ENCODE measurements around the gene MON2. TPM values are rescaled to one million over a fixed set of nuclear protein-coding genes. Genes with fewer than 3 reads are reported as not detected.
A peak's percentile ranks its signal among the peaks of the same experiment; 100 is the strongest.

MON2 gene
- total and polyA plus RNA-seq, 3 experiments from 2014 or later = 15.8 to 29.7 (median 27.9) TPM

DNA sequence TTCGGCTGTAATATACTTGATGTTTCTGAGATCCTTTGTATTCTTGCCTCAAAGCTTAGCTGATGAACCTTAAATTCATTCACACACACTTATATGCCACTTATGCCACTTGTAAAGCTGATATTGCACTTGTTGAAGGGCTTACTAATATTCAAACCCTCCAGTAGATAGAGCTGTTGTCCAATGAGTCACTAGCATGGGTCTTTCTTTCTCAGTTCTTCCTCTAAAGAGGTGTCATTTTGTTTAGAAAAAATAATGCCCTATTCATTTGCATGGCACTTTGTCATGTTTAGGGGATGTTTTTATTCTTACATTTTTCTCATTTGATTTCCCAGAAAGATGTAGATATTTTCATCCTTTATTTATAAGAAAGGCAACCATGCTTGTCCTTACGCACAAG lies 56.4 kb downstream of the MON2 start:
- Histone ChIP-seq H3K4me1 (ENCODE audit: insufficient read depth, low read length) (peaks cover under 1% of the 10 kb centered on the region), H3K4me3 (ENCODE audit: low read length) (no peak overlapping the region), H3K36me3 (ENCODE audit: insufficient read depth, low read length) (peaks cover 2% of the 10 kb centered on the region), H3K9me3 (ENCODE audit: low read length) (no peaks in the 10 kb centered on the region), H3K27me3 (ENCODE audit: insufficient read depth, low read length, poor library complexity, severe bottlenecking) (no peaks in the 10 kb centered on the region), H3K27ac (ENCODE audit: low read depth, low read length) (no peak overlapping the region)
- peaks cover 7 to 19% (median 16%) of the 10 kb centered on the region in 3 donors for H3K4me1 Mint-ChIP-seq
- peaks cover 0 to 52% (median 7%) of the 10 kb centered on the region in 3 donors for H3K36me3 Mint-ChIP-seq
- ChIA-PET CTCF (no interaction called here), POLR2A (no interaction called here)
- H3K27ac Mint-ChIP-seq = peak overlapping the region in 2 of 8 donors; percentile 35 to 44
- H3K4me3 Mint-ChIP-seq = no peak overlapping the region
- H3K27me3 Mint-ChIP-seq = no peaks in the 10 kb centered on the region
- DNase-seq = no peak
- no peaks in the 10 kb centered on the region for H3K9me3 Mint-ChIP-seq

DNA sequence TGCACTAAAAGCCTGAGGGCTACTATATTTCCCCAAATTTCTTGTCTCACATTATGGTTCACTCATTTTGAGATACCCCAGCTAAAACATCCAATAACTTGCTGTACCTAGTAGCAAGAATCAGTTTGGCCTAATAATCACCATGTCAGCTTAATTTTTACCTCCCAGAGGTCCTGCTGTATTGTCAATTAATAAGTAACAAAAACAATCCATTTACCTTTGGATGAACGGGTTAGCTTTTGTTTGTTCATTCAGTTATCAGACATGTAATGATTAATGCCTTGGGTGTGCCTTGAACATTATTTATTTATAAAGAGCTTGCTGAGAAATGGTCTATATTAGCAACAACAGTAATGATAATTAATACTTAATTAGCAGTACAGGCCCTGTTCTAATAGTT lies 57.0 kb downstream of the MON2 start:
- Mint-ChIP-seq H3K9me3 (no peaks in the 10 kb centered on the region), H3K27ac (peak overlapping the region in 2 of 8 donors; percentile 27 to 66), H3K4me1 (peaks cover 7 to 19% (median 17%) of the 10 kb centered on the region in 3 donors), H3K27me3 (no peaks in the 10 kb centered on the region), H3K4me3 (no peak overlapping the region), H3K36me3 (peaks cover 0 to 51% (median 4%) of the 10 kb centered on the region in 3 donors)
- CTCF ChIA-PET = no interaction called here
- Histone ChIP-seq H3K4me1 (ENCODE audit: insufficient read depth, low read length) (no peaks in the 10 kb centered on the region), H3K27me3 (ENCODE audit: insufficient read depth, low read length, poor library complexity, severe bottlenecking) (no peaks in the 10 kb centered on the region), H3K27ac (ENCODE audit: low read depth, low read length) (no peak overlapping the region), H3K9me3 (ENCODE audit: low read length) (no peaks in the 10 kb centered on the region), H3K36me3 (ENCODE audit: insufficient read depth, low read length) (peaks cover 4% of the 10 kb centered on the region), H3K4me3 (ENCODE audit: low read length) (no peak overlapping the region)
- no peak for DNase-seq
- POLR2A ChIA-PET = no interaction called here

DNA sequence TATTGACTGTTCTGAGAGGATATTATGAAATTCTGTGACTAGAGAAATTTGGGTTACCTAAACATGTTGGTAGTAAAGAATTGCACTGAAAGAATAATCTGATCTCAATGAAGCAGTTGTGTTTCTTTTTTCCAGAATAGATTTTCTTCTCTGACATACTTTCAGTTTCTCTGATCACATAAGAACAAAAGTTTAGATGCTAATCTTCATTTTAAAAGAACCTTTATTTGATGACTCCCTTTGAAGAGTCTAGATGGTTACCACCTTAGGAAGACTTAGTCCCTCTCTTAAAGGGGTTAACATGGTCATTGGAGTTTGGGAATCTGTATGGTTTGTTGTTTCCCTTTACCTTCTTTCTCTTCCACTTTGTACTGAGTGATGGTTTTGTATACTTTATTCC lies 58.6 kb downstream of the MON2 start:
- Mint-ChIP-seq H3K9me3 (no peaks in the 10 kb centered on the region), H3K27me3 (no peaks in the 10 kb centered on the region), H3K36me3 (peaks cover 0 to 49% (median 2%) of the 10 kb centered on the region in 3 donors), H3K4me1 (peaks cover 8 to 21% (median 19%) of the 10 kb centered on the region in 3 donors), H3K27ac (peak overlapping the region in 5 of 8 donors; percentile 38 to 76 (median 44)), H3K4me3 (no peak overlapping the region)
- no peaks in the 10 kb centered on the region for H3K4me1 ChIP-seq (ENCODE audit: insufficient read depth, low read length)
- POLR2A ChIA-PET = no interaction called here
- no peak overlapping the region for H3K27ac ChIP-seq (ENCODE audit: low read depth, low read length)
- H3K36me3 ChIP-seq (ENCODE audit: insufficient read depth, low read length) = peaks cover 4% of the 10 kb centered on the region
- H3K9me3 ChIP-seq (ENCODE audit: low read length) = no peaks in the 10 kb centered on the region
- no peak for DNase-seq
- H3K27me3 ChIP-seq (ENCODE audit: insufficient read depth, low read length, poor library complexity, severe bottlenecking) = no peaks in the 10 kb centered on the region
- H3K4me3 ChIP-seq (ENCODE audit: low read length) = no peak overlapping the region
- CTCF ChIA-PET = no interaction called here

DNA sequence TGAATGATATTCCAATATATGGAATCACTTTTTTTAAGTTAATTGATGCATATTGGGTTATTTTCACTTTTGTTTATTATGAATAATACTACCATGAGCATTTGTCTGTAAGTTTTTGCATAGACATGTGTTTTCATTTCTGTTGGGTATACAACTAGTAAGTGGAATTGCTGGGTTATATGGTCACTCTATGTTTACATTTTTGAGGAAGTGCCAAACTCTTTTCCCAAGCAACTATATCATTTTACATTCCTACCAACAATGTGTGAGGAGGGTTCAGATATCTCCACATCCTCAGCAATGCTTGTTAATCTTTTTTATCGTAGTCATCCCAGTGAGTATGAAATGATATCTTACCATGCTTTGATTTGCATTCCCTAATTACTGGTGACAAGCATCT lies 64.0 kb downstream of the MON2 start:
- no peaks in the 10 kb centered on the region for H3K9me3 Mint-ChIP-seq

DNA sequence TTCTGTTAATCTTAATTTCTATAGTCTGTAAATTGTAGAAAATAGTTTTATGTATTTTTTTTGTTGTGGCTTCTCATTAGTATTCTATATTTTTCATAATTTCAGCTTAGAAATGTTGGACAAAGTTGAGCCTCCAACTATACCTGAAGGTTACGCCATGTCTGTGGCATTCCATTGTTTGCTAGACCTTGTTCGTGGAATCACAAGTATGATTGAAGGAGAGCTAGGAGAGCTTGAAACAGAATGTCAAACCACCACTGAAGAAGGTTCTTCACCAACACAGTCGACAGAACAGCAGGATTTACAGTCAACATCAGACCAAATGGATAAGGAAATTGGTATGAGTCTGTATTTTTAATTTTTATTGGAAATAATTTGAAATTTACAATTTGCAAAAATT lies 65.7 kb downstream of the MON2 start:
- no peaks in the 10 kb centered on the region for H3K9me3 ChIP-seq (ENCODE audit: low read length)
- peaks cover 15% of the 10 kb centered on the region for H3K36me3 ChIP-seq (ENCODE audit: insufficient read depth, low read length)
- H3K4me3 ChIP-seq (ENCODE audit: low read length) = no peak overlapping the region
- H3K27me3 Mint-ChIP-seq = no peaks in the 10 kb centered on the region
- no peak overlapping the region for H3K4me3 Mint-ChIP-seq
- ChIA-PET CTCF (no interaction called here), POLR2A (no interaction called here)
- no peak overlapping the region for H3K27ac Mint-ChIP-seq
- no peaks in the 10 kb centered on the region for H3K27me3 ChIP-seq (ENCODE audit: insufficient read depth, low read length, poor library complexity, severe bottlenecking)
- H3K27ac ChIP-seq (ENCODE audit: low read depth, low read length) = no peak overlapping the region
- H3K4me1 ChIP-seq (ENCODE audit: insufficient read depth, low read length) = no peaks in the 10 kb centered on the region
- H3K4me1 Mint-ChIP-seq = peaks cover 0 to 5% (median 1%) of the 10 kb centered on the region in 3 donors
- H3K9me3 Mint-ChIP-seq = no peaks in the 10 kb centered on the region
- H3K36me3 Mint-ChIP-seq = peaks cover 5 to 64% (median 13%) of the 10 kb centered on the region in 3 donors
- DNase-seq = no peak

More for the DNA sequence above, 64.0 kb downstream of the MON2 start:
- Histone ChIP-seq H3K27ac (ENCODE audit: low read depth, low read length) (no peak overlapping the region), H3K4me1 (ENCODE audit: insufficient read depth, low read length) (no peaks in the 10 kb centered on the region), H3K4me3 (ENCODE audit: low read length) (no peak overlapping the region), H3K9me3 (ENCODE audit: low read length) (no peaks in the 10 kb centered on the region), H3K36me3 (ENCODE audit: insufficient read depth, low read length) (peaks cover 14% of the 10 kb centered on the region), H3K27me3 (ENCODE audit: insufficient read depth, low read length, poor library complexity, severe bottlenecking) (no peaks in the 10 kb centered on the region)
- peaks cover 5 to 65% (median 12%) of the 10 kb centered on the region in 3 donors for H3K36me3 Mint-ChIP-seq
- no peak overlapping the region for H3K4me3 Mint-ChIP-seq
- DNase-seq = no peak
- POLR2A ChIA-PET = no interaction called here
- CTCF ChIA-PET = interaction anchor here (0.7 kb wide), 1 partner anchor 69 kb away, joined by 5 read pairs; no protein-coding TSS in a partner anchor
- peaks cover 1 to 8% (median 3%) of the 10 kb centered on the region in 3 donors for H3K4me1 Mint-ChIP-seq
- H3K27ac Mint-ChIP-seq = peak overlapping the region in 1 of 8 donors; percentile 30
- H3K27me3 Mint-ChIP-seq = no peaks in the 10 kb centered on the region

DNA sequence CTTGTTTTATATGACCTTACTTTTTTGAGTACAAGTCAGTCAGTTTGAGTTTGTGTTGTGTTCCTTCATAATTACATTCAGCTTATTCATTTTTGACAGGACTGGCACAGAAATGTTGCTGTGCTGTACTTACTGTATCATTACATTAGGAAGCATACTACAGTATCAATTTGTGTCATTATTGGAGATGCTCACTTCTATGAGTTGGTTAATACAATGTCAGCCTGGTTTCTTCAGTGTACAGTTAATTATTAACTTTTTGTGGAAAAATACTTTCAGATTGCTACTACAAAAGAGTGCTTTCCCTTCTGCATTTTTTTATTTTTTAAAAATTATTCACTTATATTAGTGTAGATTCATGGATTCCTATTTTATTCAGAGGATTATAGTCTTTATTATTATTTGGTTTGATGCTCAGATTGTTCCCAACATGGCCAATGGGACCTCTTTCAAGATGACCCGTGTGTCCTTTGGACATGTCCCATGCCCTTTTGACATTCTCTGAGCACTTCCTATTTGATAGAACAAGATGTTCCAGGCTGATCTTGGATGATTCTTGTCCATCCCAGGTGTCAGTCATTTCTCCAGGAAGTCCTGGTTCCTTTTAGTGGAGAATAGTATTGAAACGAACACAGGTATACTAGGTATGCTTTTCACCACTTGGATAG lies 66.6 kb downstream of the MON2 start:
- Mint-ChIP-seq H3K4me3 (no peak overlapping the region), H3K27ac (peak overlapping the region in 1 of 8 donors; percentile 78), H3K4me1 (peaks cover 0 to 5% (median 1%) of the 10 kb centered on the region in 3 donors), H3K9me3 (no peaks in the 10 kb centered on the region), H3K27me3 (no peaks in the 10 kb centered on the region), H3K36me3 (peaks cover 5 to 66% (median 15%) of the 10 kb centered on the region in 3 donors)
- POLR2A ChIA-PET = no interaction called here
- DNase-seq = no peak
- CTCF ChIA-PET = no interaction called here
- no peaks in the 10 kb centered on the region for H3K4me1 ChIP-seq (ENCODE audit: insufficient read depth, low read length)
- H3K27me3 ChIP-seq (ENCODE audit: insufficient read depth, low read length, poor library complexity, severe bottlenecking) = no peaks in the 10 kb centered on the region
- no peak overlapping the region for H3K27ac ChIP-seq (ENCODE audit: low read depth, low read length)
- H3K36me3 ChIP-seq (ENCODE audit: insufficient read depth, low read length) = peaks cover 11% of the 10 kb centered on the region
- H3K4me3 ChIP-seq (ENCODE audit: low read length) = no peak overlapping the region
- no peaks in the 10 kb centered on the region for H3K9me3 ChIP-seq (ENCODE audit: low read length)

DNA sequence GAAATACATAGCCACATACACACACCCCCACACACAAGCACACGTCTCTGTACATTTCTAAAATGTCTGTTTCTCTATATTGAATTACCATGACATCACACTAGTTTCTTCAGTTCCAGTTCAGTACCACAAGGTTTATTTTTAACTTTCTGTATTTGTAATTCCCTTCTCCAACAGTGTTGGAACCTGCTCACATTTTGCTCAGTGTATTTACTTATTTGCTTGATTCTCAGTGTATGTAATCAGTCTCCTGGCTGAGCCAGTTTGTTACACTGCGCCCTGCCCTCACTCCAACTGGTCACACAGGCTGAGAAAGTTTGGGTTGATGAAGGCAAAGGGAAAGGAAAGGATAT lies 67.1 kb downstream of the MON2 start:
- Histone ChIP-seq H3K4me3 (ENCODE audit: low read length) (no peak overlapping the region), H3K27ac (ENCODE audit: low read depth, low read length) (no peak overlapping the region), H3K4me1 (ENCODE audit: insufficient read depth, low read length) (no peaks in the 10 kb centered on the region), H3K27me3 (ENCODE audit: insufficient read depth, low read length, poor library complexity, severe bottlenecking) (no peaks in the 10 kb centered on the region), H3K9me3 (ENCODE audit: low read length) (no peaks in the 10 kb centered on the region), H3K36me3 (ENCODE audit: insufficient read depth, low read length) (peaks cover 10% of the 10 kb centered on the region)
- Mint-ChIP-seq H3K9me3 (no peaks in the 10 kb centered on the region), H3K4me3 (no peak overlapping the region), H3K27me3 (no peaks in the 10 kb centered on the region), H3K27ac (peak overlapping the region in 1 of 8 donors; percentile 15), H3K36me3 (peaks cover 5 to 65% (median 15%) of the 10 kb centered on the region in 3 donors), H3K4me1 (peaks cover 0 to 3% (median 1%) of the 10 kb centered on the region in 3 donors)
- DNase-seq = no peak
- ChIA-PET CTCF (no interaction called here), POLR2A (no interaction called here)

DNA sequence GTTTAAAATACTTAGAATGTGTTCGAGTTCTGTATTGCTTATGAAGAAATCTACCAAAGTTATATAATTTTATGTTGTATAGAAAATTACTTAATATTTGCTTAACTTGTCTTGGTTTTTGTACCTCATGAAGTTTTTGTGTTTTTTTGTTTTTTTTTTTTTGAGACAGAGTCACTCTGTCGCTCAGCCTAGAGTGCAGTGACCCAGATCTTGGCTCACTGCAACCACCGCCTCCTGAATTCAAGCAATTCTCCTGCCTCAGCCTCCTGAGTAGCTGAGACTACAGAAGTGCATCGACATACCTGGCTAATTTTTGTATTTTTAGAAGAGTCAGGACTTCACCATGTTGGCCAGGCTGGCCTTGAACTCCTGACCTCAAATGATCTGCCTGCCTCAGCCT lies 69.9 kb downstream of the MON2 start:
- Histone ChIP-seq H3K4me1 (ENCODE audit: insufficient read depth, low read length) (no peaks in the 10 kb centered on the region), H3K27ac (ENCODE audit: low read depth, low read length) (no peak overlapping the region), H3K9me3 (ENCODE audit: low read length) (no peaks in the 10 kb centered on the region), H3K27me3 (ENCODE audit: insufficient read depth, low read length, poor library complexity, severe bottlenecking) (no peaks in the 10 kb centered on the region), H3K4me3 (ENCODE audit: low read length) (no peak overlapping the region), H3K36me3 (ENCODE audit: insufficient read depth, low read length) (peaks cover 10% of the 10 kb centered on the region)
- Mint-ChIP-seq H3K36me3 (peaks cover 5 to 61% (median 18%) of the 10 kb centered on the region in 3 donors), H3K27me3 (no peaks in the 10 kb centered on the region), H3K4me3 (no peak overlapping the region), H3K27ac (no peak overlapping the region), H3K4me1 (no peaks in the 10 kb centered on the region), H3K9me3 (no peaks in the 10 kb centered on the region)
- no peak for DNase-seq
- POLR2A ChIA-PET = no interaction called here
- CTCF ChIA-PET = no interaction called here
